Hematopoietic multipotent progenitor cell (in vitro differentiated cells): ENCODE results near the gene TM4SF18. TPM values are rescaled to one million over a fixed set of nuclear protein-coding genes. Genes with fewer than 3 reads are reported as not detected.

ENCODE experiments used
- DNase-seq, 3 donors: peaks; one replicate each; pipeline ENCODE4 v3.0.0-alpha.2; 2011 to 2015; ENCODE audit warnings: low read depth in 2 of 3, low spot score in 2 of 3
- total RNA-seq: library from RNA; depleted of rRNA; stranded (reverse); fragments of >200 nt; gene quantifications from one replicate; pipeline ENCODE4 v1.2.3, GENCODE V29; 2012

The TM4SF18 gene
- total RNA-seq, 1 donor, result 0.27 TPM

GRCh38 chr3:149291178-149291577 lies 42.3 kb downstream of the TM4SF18 start:
- peak in 1 of 3 donors; percentile 13 for DNase-seq

GRCh38 chr3:149288655-149289054 lies 44.8 kb downstream of the TM4SF18 start:
- no peak for DNase-seq

- no peak for DNase-seq
These were observed 49.4 kb downstream of the TM4SF18 start for GRCh38 chr3:149284034-149284433.

GRCh38 chr3:149283401-149283800 lies 50.0 kb downstream of the TM4SF18 start:
- DNase-seq, result no peak

- no peak for DNase-seq
These were observed 50.6 kb downstream of the TM4SF18 start for GRCh38 chr3:149282836-149283235.

GRCh38 chr3:149282322-149282721 lies 51.1 kb downstream of the TM4SF18 start:
- no peak for DNase-seq

- DNase-seq, result no peak
These were observed 52.6 kb downstream of the TM4SF18 start for GRCh38 chr3:149280671-149281349.

- no peak for DNase-seq
These were observed 54.5 kb downstream of the TM4SF18 start for GRCh38 chr3:149278911-149279310.

- peak in 2 of 3 donors; percentile 61 to 74 for DNase-seq
These were observed 56.1 kb downstream of the TM4SF18 start for GRCh38 chr3:149277331-149277813.

- DNase-seq, result no peak
These were observed 56.8 kb downstream of the TM4SF18 start for GRCh38 chr3:149276619-149277018.

GRCh38 chr3:149274220-149274619 lies 59.2 kb downstream of the TM4SF18 start:
- DNase-seq, result no peak

- DNase-seq, result peak; percentile 32 to 83 (median 73)
These were observed 60.2 kb downstream of the TM4SF18 start for GRCh38 chr3:149273096-149273751.

GRCh38 chr3:149271669-149272068 lies 61.8 kb downstream of the TM4SF18 start:
- DNase-seq, result no peak

- no peak for DNase-seq
These were observed 63.3 kb downstream of the TM4SF18 start for GRCh38 chr3:149270180-149270579.

- DNase-seq, result no peak
These were observed 63.7 kb downstream of the TM4SF18 start for GRCh38 chr3:149269687-149270086.

Other genes with a start within 250 kb of the TM4SF18 start
- 22.4 TPM for gene HLTF, start 247.1 kb downstream of the TM4SF18 start, total RNA-seq
- 14.8 TPM for gene HPS3, start 204.0 kb downstream of the TM4SF18 start, total RNA-seq
- 10.2 TPM for gene CP, start 111.8 kb downstream of the TM4SF18 start, total RNA-seq
- 114 TPM for gene TM4SF1, start 44.0 kb upstream of the TM4SF18 start, total RNA-seq
- not detected for gene TM4SF4, start 141.1 kb upstream of the TM4SF18 start, total RNA-seq